IMR-90 (cell line): ENCODE results near the gene RTRAF. TPM values are rescaled to one million over a fixed set of nuclear protein-coding genes. Genes with fewer than 3 reads are reported as not detected.

Experiments used
- ATAC-seq: fragments of 200-7000 bp; cut with Tn5 transposase; 2 replicates; pipeline ENCODE4 v1.9.1; 2020; ENCODE audit warnings: low read depth, mild to moderate bottlenecking, moderate library complexity
- BruUV-seq: library from RNA; stranded (reverse); fragments of 400-500 nt; replicated peaks from 2 replicates; lab custom pipeline; 2021; lab: Mats Ljungman, UMichigan
- CTCF ChIA-PET: fragments of 300-600 bp; formaldehyde crosslinking; extraction: SDS; loops from one replicate; lab custom pipeline; 2021; ENCODE audit warnings: antibody characterized with exemption; lab: Yijun Ruan, JAX
- POLR2A ChIA-PET: fragments of 300-600 bp; sonication (Branson Sonifier 250); formaldehyde crosslinking; loops from one replicate; lab custom pipeline; 2022; ENCODE audit warnings: antibody characterized with exemption; ENCODE audit not compliant: unreplicated experiment; lab: Charles Lee
- DNase-seq: peaks from one replicate; pipeline ENCODE4 v3.0.0; 2013
- H2AFZ ChIP-seq: replicated peaks from 2 replicates; pipeline ENCODE3; 2013; ENCODE audit warnings: low read length, mild to moderate bottlenecking; ENCODE audit not compliant: poor library complexity
- H2AK5ac ChIP-seq: 2 replicates; pipeline ENCODE4 v1.6.1; 2013; ENCODE audit warnings: low read depth, low read length, inconsistent platforms
- H2AK9ac ChIP-seq: replicated peaks from 2 replicates; pipeline ENCODE3; 2013; ENCODE audit warnings: mild to moderate bottlenecking, low read depth, low read length, moderate library complexity; ENCODE audit not compliant: poor library complexity
- H2BK120ac ChIP-seq: 2 replicates; pipeline ENCODE4 v1.6.1; 2013; ENCODE audit warnings: low read depth, low read length, inconsistent platforms
- H2BK15ac ChIP-seq: 3 replicates; pipeline ENCODE4 v1.6.1; 2013; ENCODE audit warnings: low read depth, low read length, inconsistent platforms
- H2BK20ac ChIP-seq: 2 replicates; pipeline ENCODE4 v1.6.1; 2013; ENCODE audit warnings: low read depth, mild to moderate bottlenecking, inconsistent platforms, low read length, moderate library complexity
- H2BK5ac ChIP-seq: 2 replicates; pipeline ENCODE4 v1.6.1; 2013; ENCODE audit warnings: mild to moderate bottlenecking, low read depth, low read length, inconsistent platforms; ENCODE audit not compliant: poor library complexity, severe bottlenecking
- H3K14ac ChIP-seq: replicated peaks from 2 replicates; pipeline ENCODE4 v1.6.1; 2013; ENCODE audit warnings: low read depth, low read length, inconsistent platforms
- H3K18ac ChIP-seq: 2 replicates; pipeline ENCODE4 v1.6.1; 2013; ENCODE audit warnings: low read depth, low read length, control low read depth
- H3K23ac ChIP-seq: 2 replicates; pipeline ENCODE4 v1.6.1; 2013; ENCODE audit warnings: low read depth, low read length, inconsistent platforms
- H3K27ac ChIP-seq: 2 replicates; pipeline ENCODE4 v1.5.1; 2013; ENCODE audit warnings: mild to moderate bottlenecking, control low read depth, low read length; ENCODE audit not compliant: insufficient read depth
- H3K27me3 ChIP-seq: 2 replicates; pipeline ENCODE4 v1.6.1; 2013; ENCODE audit warnings: low read length; ENCODE audit not compliant: control insufficient read depth, insufficient read depth
- H3K36me3 ChIP-seq: 2 replicates; pipeline ENCODE4 v1.6.1; 2013; ENCODE audit warnings: low read length, mixed read lengths; ENCODE audit not compliant: control insufficient read depth, insufficient read depth
- H3K4ac ChIP-seq: 2 replicates; pipeline ENCODE4 v1.6.1; 2013; ENCODE audit warnings: low read depth, low read length, inconsistent platforms
- H3K4me1 ChIP-seq: 2 replicates; pipeline ENCODE4 v1.6.1; 2013; ENCODE audit warnings: low read length, mixed read lengths; ENCODE audit not compliant: control insufficient read depth, insufficient read depth
- H3K4me2 ChIP-seq: 2 replicates; pipeline ENCODE4 v1.6.1; 2013; ENCODE audit warnings: low read depth, mild to moderate bottlenecking, control low read depth, low read length, moderate library complexity
- H3K4me3 ChIP-seq: 2 replicates; pipeline ENCODE4 v1.5.1; 2013; ENCODE audit warnings: low read depth, mild to moderate bottlenecking, control low read depth, low read length, moderate library complexity; ENCODE audit not compliant: insufficient read depth
- H3K56ac ChIP-seq: 2 replicates; pipeline ENCODE4 v1.6.1; 2013; ENCODE audit warnings: low read length, inconsistent platforms; ENCODE audit not compliant: insufficient read depth; ENCODE audit errors: extremely low read depth
- H3K79me1 ChIP-seq, 2 experiments: 2 replicates each; pipeline ENCODE4 v1.6.1; 2013; ENCODE audit warnings: low read length in 2 of 2, inconsistent platforms in 1 of 2, low read depth in 1 of 2
- H3K9ac ChIP-seq: 2 replicates; pipeline ENCODE4 v1.6.1; 2013; ENCODE audit warnings: low read depth, low read length, control low read depth
- H3K9me1 ChIP-seq: 2 replicates; pipeline ENCODE4 v1.6.1; 2013; ENCODE audit warnings: low read length, inconsistent platforms; ENCODE audit not compliant: insufficient read depth
- H3K9me3 ChIP-seq: 2 replicates; pipeline ENCODE4 v1.6.1; 2013; ENCODE audit warnings: low read length; ENCODE audit not compliant: control insufficient read depth, insufficient read depth
- H4K20me1 ChIP-seq: 2 replicates; pipeline ENCODE4 v1.6.1; 2013; ENCODE audit warnings: low read length, inconsistent platforms; ENCODE audit not compliant: insufficient read depth
- H4K5ac ChIP-seq: 2 replicates; pipeline ENCODE4 v1.6.1; 2013; ENCODE audit warnings: mild to moderate bottlenecking, low read depth, low read length, control low read depth
- H4K8ac ChIP-seq, 2 experiments: 2 replicates each; pipeline ENCODE4 v1.6.1; 2013; ENCODE audit warnings: low read depth in 2 of 2, low read length in 2 of 2, control low read depth in 1 of 2, inconsistent platforms in 1 of 2
- H4K91ac ChIP-seq: 2 replicates; pipeline ENCODE4 v1.6.1; 2013; ENCODE audit warnings: low read depth, low read length, inconsistent platforms; ENCODE audit not compliant: insufficient read depth
- BHLHE40 ChIP-seq: fragments of 150-350 bp; IDR thresholded peaks from 2 replicates; pipeline ENCODE4 v1.6.1; 2016; ENCODE audit warnings: mild to moderate bottlenecking, low read depth, low read length
- CEBPB ChIP-seq: IDR thresholded peaks from 2 replicates; pipeline ENCODE4 v1.6.1; 2012; ENCODE audit warnings: low read depth, low read length, improper control_type of control experiment
- CHD1 ChIP-seq: IDR thresholded peaks from 2 replicates; pipeline ENCODE4 v1.6.1; 2012; ENCODE audit warnings: low read depth, low read length, improper control_type of control experiment
- ELK1 ChIP-seq: fragments of 150-350 bp; IDR thresholded peaks from 2 replicates; pipeline ENCODE4 v1.6.1; 2016; ENCODE audit warnings: low read depth, mild to moderate bottlenecking, low read length, moderate library complexity, borderline replicate concordance
- FOS ChIP-seq: fragments of 150-350 bp; IDR thresholded peaks from 2 replicates; pipeline ENCODE4 v1.6.1; 2016; ENCODE audit warnings: low read depth, low read length
- MAFK ChIP-seq: IDR thresholded peaks from 2 replicates; pipeline ENCODE4 v1.6.1; 2012; ENCODE audit warnings: low read depth, low read length, improper control_type of control experiment
- MAZ ChIP-seq: IDR thresholded peaks from 2 replicates; pipeline ENCODE4 v1.6.1; 2012; ENCODE audit warnings: low read depth, mild to moderate bottlenecking, low read length, improper control_type of control experiment, moderate library complexity, borderline replicate concordance
- NFE2L2 ChIP-seq: fragments of 150-350 bp; IDR thresholded peaks from 2 replicates; pipeline ENCODE4 v1.6.1; 2016; ENCODE audit warnings: low read depth, mild to moderate bottlenecking, low read length
- POLR2A ChIP-seq: IDR thresholded peaks from 2 replicates; pipeline ENCODE4 v1.6.1; 2012; ENCODE audit warnings: mild to moderate bottlenecking, low read depth, low read length
- RCOR1 ChIP-seq: IDR thresholded peaks from 2 replicates; pipeline ENCODE4 v1.6.1; 2012; ENCODE audit warnings: mild to moderate bottlenecking, low read length, improper control_type of control experiment; ENCODE audit not compliant: insufficient replicate concordance
- RFX5 ChIP-seq: IDR thresholded peaks from 2 replicates; pipeline ENCODE4 v1.8.0; 2012; ENCODE audit warnings: low read depth, mild to moderate bottlenecking, low read length, moderate library complexity
- SMC3 ChIP-seq: fragments of 150-350 bp; IDR thresholded peaks from 2 replicates; pipeline ENCODE4 v1.6.1; 2016; ENCODE audit warnings: low read depth, mild to moderate bottlenecking, antibody characterized with exemption, low read length, moderate library complexity
- USF2 ChIP-seq: fragments of 150-350 bp; IDR thresholded peaks from 2 replicates; pipeline ENCODE4 v1.6.1; 2017; ENCODE audit warnings: mild to moderate bottlenecking, antibody characterized with exemption, low read length, low read depth
- WGBS, 2 experiments: methylation state at CpG; one replicate each; pipeline versions ENCODE4 v1.1.5 to v1.1.7; 2013; ENCODE audit warnings: missing lambda C conversion rate in 2 of 2; ENCODE audit not compliant: insufficient read length in 1 of 2; ENCODE audit errors: extremely low coverage in 2 of 2; 5-methylcytosine and 5-hydroxymethylcytosine counted together
- dilution Hi-C: fragments of 300-500 bp; cut with HindIII; formaldehyde crosslinking; loops from one replicate; pipeline ENCODE4 v1.14.3; 2018; ENCODE audit warnings: low sequenced_read_pairs; ENCODE audit not compliant: unreplicated experiment
- in situ Hi-C: fragments of 300-500 bp; cut with MboI; formaldehyde crosslinking; loops from 3 replicates; pipeline ENCODE4 v1.14.3; 2019; ENCODE audit warnings: low sequenced_read_pairs, inconsistent platforms, mixed read lengths
- intact Hi-C: fragments of 100-400 bp; cut with micrococcal nuclease; formaldehyde crosslinking; loops from 2 replicates; pipeline ENCODE4 v1.10.0; 2022
- polyA plus RNA-seq, 3 experiments: library from polyadenylated mRNA; depleted of rRNA; stranded (reverse); fragments of >200 nt; gene quantifications; 2 replicates each; pipeline ENCODE4 v1.2.3, GENCODE V29; 2012; ENCODE audit warnings: low replicate concordance in 1 of 3
- total RNA-seq: library from RNA; depleted of rRNA; stranded (reverse); fragments of >200 nt; gene quantifications from 2 replicates; pipeline ENCODE4 v1.2.3, GENCODE V29; 2012
- TF ChIP-seq, protein P1 (sequence below): conservative IDR thresholded peaks from 2 replicates; pipeline ENCODE4 v1.5.1; 2012; ENCODE audit warnings: mild to moderate bottlenecking, low read depth, low read length, improper control_type of control experiment

Gene RTRAF
- total and polyA plus RNA-seq, 2 of the 4 experiments (the other 2 are of a cell fraction): 53.2 to 102 TPM

GRCh38 chr14:52058341-52058740 is 69.0 kb downstream of the RTRAF start:
- Histone ChIP-seq H3K27ac (peak overlapping the region; percentile 45; the same call in 1 of the 2 replicates), H4K91ac (no peak overlapping the region), H3K4me3 (no peak overlapping the region), H2BK120ac (no peak overlapping the region), H3K14ac (no peak overlapping the region), H2AK5ac (no peak overlapping the region), H3K9me3 (no peaks in the 10 kb centered on the region), H2BK5ac (no peak overlapping the region), H2BK20ac (no peak overlapping the region), H4K8ac (no peak overlapping the region), H3K4ac (no peak overlapping the region), H3K56ac (no peak overlapping the region), H3K27me3 (no peaks in the 10 kb centered on the region), H3K9ac (no peak overlapping the region), H3K36me3 (peaks cover 37% of the 10 kb centered on the region), H3K9me1 (peaks cover 23% of the 10 kb centered on the region), H3K18ac (no peak overlapping the region), H2AFZ (no peak overlapping the region), H3K4me2 (no peak overlapping the region), H4K20me1 (peaks cover 10% of the 10 kb centered on the region; the same call in 1 of the 2 replicates), H2AK9ac (no peak overlapping the region), H2BK15ac (no peak overlapping the region), H4K5ac (peak overlapping the region; percentile 49; the same call in 1 of the 2 replicates), H3K23ac (no peak overlapping the region), H3K79me1 (peaks cover 38 to 73% of the 10 kb centered on the region in 2 experiments), H3K4me1 (peaks cover 22% of the 10 kb centered on the region)
- ChIA-PET POLR2A (no interaction called here), CTCF (interaction anchor here (0.6 to 1.2 kb wide), 2 partner anchors 23 to 53 kb away, joined by 3 read pairs; no protein-coding TSS in a partner anchor)
- TF ChIP-seq BHLHE40: no peak
- no peak for TF ChIP-seq RFX5
- TF ChIP-seq NFE2L2: no peak
- TF ChIP-seq SMC3: no peak
- TF ChIP-seq ELK1: no peak
- no peak for TF ChIP-seq CEBPB
- TF ChIP-seq MAZ: no peak
- TF ChIP-seq POLR2A: no peak
- no peak for TF ChIP-seq MAFK
- TF ChIP-seq FOS: no peak
- TF ChIP-seq USF2: no peak
- TF ChIP-seq, protein P1, sequence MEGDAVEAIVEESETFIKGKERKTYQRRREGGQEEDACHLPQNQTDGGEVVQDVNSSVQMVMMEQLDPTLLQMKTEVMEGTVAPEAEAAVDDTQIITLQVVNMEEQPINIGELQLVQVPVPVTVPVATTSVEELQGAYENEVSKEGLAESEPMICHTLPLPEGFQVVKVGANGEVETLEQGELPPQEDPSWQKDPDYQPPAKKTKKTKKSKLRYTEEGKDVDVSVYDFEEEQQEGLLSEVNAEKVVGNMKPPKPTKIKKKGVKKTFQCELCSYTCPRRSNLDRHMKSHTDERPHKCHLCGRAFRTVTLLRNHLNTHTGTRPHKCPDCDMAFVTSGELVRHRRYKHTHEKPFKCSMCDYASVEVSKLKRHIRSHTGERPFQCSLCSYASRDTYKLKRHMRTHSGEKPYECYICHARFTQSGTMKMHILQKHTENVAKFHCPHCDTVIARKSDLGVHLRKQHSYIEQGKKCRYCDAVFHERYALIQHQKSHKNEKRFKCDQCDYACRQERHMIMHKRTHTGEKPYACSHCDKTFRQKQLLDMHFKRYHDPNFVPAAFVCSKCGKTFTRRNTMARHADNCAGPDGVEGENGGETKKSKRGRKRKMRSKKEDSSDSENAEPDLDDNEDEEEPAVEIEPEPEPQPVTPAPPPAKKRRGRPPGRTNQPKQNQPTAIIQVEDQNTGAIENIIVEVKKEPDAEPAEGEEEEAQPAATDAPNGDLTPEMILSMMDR: no peak
- TF ChIP-seq CHD1: no peak
- TF ChIP-seq RCOR1: no peak
- in situ Hi-C loops (no loop called here), intact Hi-C loops (no loop called here), dilution Hi-C loops (no loop called here)
- WGBS, 2 experiments: no CpG with 5 or more reads among the region's 3 CpGs
- no peak for ATAC-seq
- DNase-seq: no peak
- BruUV-seq: no TSS peak
